BJ (cell line): ENCODE data around the gene STEAP3. TPM values are rescaled to one million over a fixed set of nuclear protein-coding genes. Genes with fewer than 3 reads are reported as not detected.
A peak's percentile ranks its signal among the peaks of the same experiment; 100 is the strongest.

Source experiments
- CTCF ChIA-PET: fragments of 350-600 bp; formaldehyde crosslinking; extraction: SDS; loops from one replicate; lab custom pipeline; 2021; ENCODE audit warnings: antibody characterized with exemption, inconsistent platforms; lab: Yijun Ruan, JAX
- POLR2A ChIA-PET: fragments of 300-600 bp; sonication (Branson Sonifier 250); formaldehyde crosslinking; extraction: SDS; loops from one replicate; lab custom pipeline; 2021; ENCODE audit warnings: antibody characterized with exemption; lab: Charles Lee
- DNase-seq: peaks from one replicate; pipeline ENCODE4 v3.0.0-alpha.2; 2011; ENCODE audit warnings: low read depth
- H3K27me3 ChIP-seq: 2 replicates; pipeline ENCODE4 v1.6.0; 2011; ENCODE audit warnings: low read length; ENCODE audit not compliant: control insufficient read depth, insufficient read depth
- H3K36me3 ChIP-seq: 2 replicates; pipeline ENCODE4 v1.5.1; 2011; ENCODE audit warnings: low read length; ENCODE audit not compliant: control insufficient read depth, insufficient read depth
- H3K4me3 ChIP-seq: 2 replicates; pipeline ENCODE4 v1.5.1; 2011; ENCODE audit warnings: low read depth, mild to moderate bottlenecking, control low read depth, low read length
- polyA plus RNA-seq: library from polyadenylated mRNA; depleted of rRNA; stranded (reverse); fragments of >200 nt; gene quantifications from 2 replicates; pipeline ENCODE4 v1.2.3, GENCODE V29; 2011
- TF ChIP-seq, protein P1 (sequence below): IDR thresholded peaks from 2 replicates; pipeline ENCODE4 v1.5.1; 2011; ENCODE audit warnings: low read depth, mild to moderate bottlenecking, control low read depth, inconsistent platforms, low read length, moderate library complexity; ENCODE audit not compliant: insufficient read depth

STEAP3 gene
- polyA plus RNA-seq, 1 experiment = 13.9 TPM

DNA sequence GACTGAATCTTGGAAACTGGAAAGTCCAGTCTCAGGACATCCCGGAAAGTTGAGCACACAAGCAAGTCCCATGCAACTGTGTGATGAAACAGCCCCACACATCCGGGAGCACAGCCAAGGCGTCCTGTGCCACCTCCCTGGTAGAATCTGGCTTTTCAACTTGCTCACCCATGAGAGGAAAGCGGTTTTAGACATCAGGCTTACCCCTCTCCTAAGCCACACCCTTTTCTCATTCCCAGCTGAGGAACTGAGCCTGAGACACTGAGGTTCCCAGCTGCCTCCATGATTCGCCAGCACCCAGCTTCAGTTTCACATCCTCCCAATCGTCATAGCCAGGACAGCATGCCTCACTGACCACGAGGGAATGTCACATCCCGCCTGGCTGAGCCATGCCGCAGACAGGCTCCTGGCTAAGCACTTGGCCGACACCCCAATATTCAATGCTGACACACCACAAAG, 60.3 kb downstream of the STEAP3 start:
- ChIA-PET POLR2A (interaction anchor here (0.6 kb wide), 1 partner anchor 846 kb away, joined by 3 read pairs; no protein-coding TSS in a partner anchor), CTCF (interaction anchor here (1.4 to 2.0 kb wide), 2 partner anchors 272 to 403 kb away, joined by 3 to 6 read pairs; no protein-coding TSS in a partner anchor)
- Histone ChIP-seq H3K36me3 (no peaks in the 10 kb centered on the region), H3K4me3 (no peak overlapping the region), H3K27me3 (no peaks in the 10 kb centered on the region)
- DNase-seq = peak; percentile 27
- TF ChIP-seq, protein P1, sequence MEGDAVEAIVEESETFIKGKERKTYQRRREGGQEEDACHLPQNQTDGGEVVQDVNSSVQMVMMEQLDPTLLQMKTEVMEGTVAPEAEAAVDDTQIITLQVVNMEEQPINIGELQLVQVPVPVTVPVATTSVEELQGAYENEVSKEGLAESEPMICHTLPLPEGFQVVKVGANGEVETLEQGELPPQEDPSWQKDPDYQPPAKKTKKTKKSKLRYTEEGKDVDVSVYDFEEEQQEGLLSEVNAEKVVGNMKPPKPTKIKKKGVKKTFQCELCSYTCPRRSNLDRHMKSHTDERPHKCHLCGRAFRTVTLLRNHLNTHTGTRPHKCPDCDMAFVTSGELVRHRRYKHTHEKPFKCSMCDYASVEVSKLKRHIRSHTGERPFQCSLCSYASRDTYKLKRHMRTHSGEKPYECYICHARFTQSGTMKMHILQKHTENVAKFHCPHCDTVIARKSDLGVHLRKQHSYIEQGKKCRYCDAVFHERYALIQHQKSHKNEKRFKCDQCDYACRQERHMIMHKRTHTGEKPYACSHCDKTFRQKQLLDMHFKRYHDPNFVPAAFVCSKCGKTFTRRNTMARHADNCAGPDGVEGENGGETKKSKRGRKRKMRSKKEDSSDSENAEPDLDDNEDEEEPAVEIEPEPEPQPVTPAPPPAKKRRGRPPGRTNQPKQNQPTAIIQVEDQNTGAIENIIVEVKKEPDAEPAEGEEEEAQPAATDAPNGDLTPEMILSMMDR = no peak

DNA sequence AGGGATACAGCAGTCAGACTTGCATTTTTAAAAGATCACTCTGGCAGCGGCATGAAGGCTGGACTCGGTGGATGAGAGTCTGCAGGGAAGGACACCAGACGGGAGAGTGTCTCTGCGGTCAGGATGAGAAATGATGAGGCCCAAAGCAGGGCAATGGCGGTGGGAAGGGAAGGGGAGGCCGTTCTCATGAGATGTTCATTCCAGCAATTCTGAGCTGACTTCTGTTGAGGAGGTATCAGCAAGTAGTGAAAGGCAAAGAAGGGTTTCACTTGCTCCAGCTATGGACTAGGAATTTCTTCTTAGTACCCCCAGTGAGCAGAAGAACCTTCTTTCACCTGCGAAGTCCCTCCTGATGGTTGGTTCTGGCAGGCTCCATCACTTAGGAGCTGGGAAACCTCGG, 63.0 kb downstream of the STEAP3 start:
- Histone ChIP-seq H3K4me3 (no peak overlapping the region), H3K27me3 (no peaks in the 10 kb centered on the region), H3K36me3 (no peaks in the 10 kb centered on the region)
- ChIA-PET CTCF (interaction anchor here (0.7 to 2.4 kb wide), 7 partner anchors 9 to 405 kb away, joined by 3 to 8 read pairs (median 3); no protein-coding TSS in a partner anchor), POLR2A (no interaction called here)
- TF ChIP-seq, protein P1 = no peak
- no peak for DNase-seq

DNA sequence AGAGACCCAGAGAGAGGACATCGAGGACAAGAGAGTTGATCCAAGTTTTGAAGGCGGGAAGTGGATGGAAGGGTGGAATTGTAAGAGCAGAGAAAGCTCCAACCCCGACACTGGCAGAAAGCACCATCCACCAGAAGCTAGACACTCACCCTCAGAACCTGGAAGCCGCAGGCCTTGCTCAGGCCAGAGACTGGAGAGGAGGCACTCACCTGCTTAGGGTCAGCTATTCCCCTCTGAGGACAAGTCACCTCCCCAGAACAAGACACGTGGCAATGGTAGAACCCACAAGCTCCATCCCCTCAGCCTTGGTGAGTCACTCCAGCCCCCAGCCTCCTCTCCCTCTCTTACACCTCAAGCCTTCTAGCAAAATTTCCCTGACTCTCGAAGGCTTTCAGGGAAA, 64.9 kb downstream of the STEAP3 start:
- CTCF ChIA-PET = interaction anchor here (1.0 to 7.1 kb wide), 7 partner anchors 10 to 406 kb away, joined by 3 to 71 read pairs (median 34); no protein-coding TSS in a partner anchor
- H3K4me3 ChIP-seq = no peak overlapping the region
- no peak for DNase-seq
- POLR2A ChIA-PET = no interaction called here
- TF ChIP-seq, protein P1 = no peak
- H3K36me3 ChIP-seq = no peaks in the 10 kb centered on the region
- H3K27me3 ChIP-seq = no peaks in the 10 kb centered on the region

DNA sequence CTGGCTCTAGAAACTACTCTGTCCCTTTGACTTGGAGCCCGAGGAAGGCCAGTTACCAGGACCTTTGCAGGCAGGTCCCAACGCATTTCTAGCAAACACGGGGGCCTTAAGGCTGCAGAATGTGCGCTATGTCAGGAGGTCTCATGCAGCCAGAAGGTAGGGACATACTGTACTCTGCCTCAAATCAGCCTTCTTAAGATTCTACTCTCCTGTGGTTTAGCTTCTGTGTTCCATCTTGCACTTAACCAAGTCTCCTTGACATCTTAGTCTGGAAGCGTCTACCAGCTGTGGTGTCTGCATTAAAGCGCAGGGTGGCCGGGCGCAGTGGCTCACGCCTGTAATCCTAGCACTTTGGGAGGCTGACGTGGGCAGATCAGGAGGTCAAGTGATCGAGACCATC, 65.5 kb downstream of the STEAP3 start:
- TF ChIP-seq, protein P1 = no peak
- H3K27me3 ChIP-seq = no peaks in the 10 kb centered on the region
- H3K36me3 ChIP-seq = no peaks in the 10 kb centered on the region
- no peak overlapping the region for H3K4me3 ChIP-seq
- POLR2A ChIA-PET = no interaction called here
- DNase-seq = no peak
- CTCF ChIA-PET = interaction anchor here (1.0 to 7.1 kb wide), 9 partner anchors 10 to 407 kb away, joined by 3 to 71 read pairs (median 30); no protein-coding TSS in a partner anchor

DNA sequence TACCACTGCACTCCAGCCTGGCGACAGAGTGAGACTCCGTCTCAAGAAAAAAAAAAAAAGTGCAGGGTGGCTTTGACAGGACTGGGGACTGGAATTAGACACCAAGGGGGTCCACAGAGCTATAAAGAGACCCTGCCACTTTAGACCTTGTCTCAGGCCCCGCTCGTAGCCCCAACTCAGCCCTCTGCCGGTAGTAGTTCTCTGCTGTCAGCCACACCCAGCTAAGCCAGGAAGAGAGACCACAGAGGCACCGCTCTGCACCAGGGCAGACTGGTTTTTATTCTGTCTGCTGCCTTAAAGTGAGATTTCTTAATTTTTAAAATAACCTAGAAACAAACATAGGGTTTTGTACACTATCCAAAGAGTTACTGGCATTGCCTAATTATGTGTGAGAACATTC, 66.0 kb downstream of the STEAP3 start:
- CTCF ChIA-PET = interaction anchor here (1.0 to 7.1 kb wide), 12 partner anchors 11 to 413 kb away, joined by 3 to 71 read pairs (median 18); no protein-coding TSS in a partner anchor
- DNase-seq = no peak
- no peak overlapping the region for H3K4me3 ChIP-seq
- TF ChIP-seq, protein P1 = no peak
- no peaks in the 10 kb centered on the region for H3K36me3 ChIP-seq
- POLR2A ChIA-PET = no interaction called here
- no peaks in the 10 kb centered on the region for H3K27me3 ChIP-seq
